ENCODE measurements around the gene UBASH3A.
"Not testable (repeated sequence)": the region's sequence is repeated elsewhere in the genome, so short reads cannot be mapped to it uniquely, and the experiment has no call there.

Gene UBASH3A

GRCh38 chr21:42453986-42454570, 50.4 kb downstream of the UBASH3A start:
- no peak for DNase-seq

- no peak for DNase-seq
Measured at GRCh38 chr21:42454786-42455185, 51.1 kb downstream of the UBASH3A start.

GRCh38 chr21:42455196-42455595, 51.5 kb downstream of the UBASH3A start:
- no peak for DNase-seq

- no peak for DNase-seq
Measured at GRCh38 chr21:42455754-42456440, 52.2 kb downstream of the UBASH3A start.

- no peak for DNase-seq
Measured at GRCh38 chr21:42456457-42456856, 52.8 kb downstream of the UBASH3A start.

GRCh38 chr21:42459082-42459460, 55.4 kb downstream of the UBASH3A start:
- DNase-seq, result no peak

GRCh38 chr21:42459546-42460215, 56.0 kb downstream of the UBASH3A start:
- no peak for DNase-seq

GRCh38 chr21:42460391-42461184, 56.9 kb downstream of the UBASH3A start:
- DNase-seq, result no peak

- no peak for DNase-seq
Measured at GRCh38 chr21:42461185-42461520, 57.5 kb downstream of the UBASH3A start.

GRCh38 chr21:42461881-42462877, 58.5 kb downstream of the UBASH3A start:
- no peak for DNase-seq

- peak; percentile 48 for DNase-seq
Measured at GRCh38 chr21:42463861-42464515, 60.3 kb downstream of the UBASH3A start.

- DNase-seq, result no peak
Measured at GRCh38 chr21:42465008-42465802, 61.5 kb downstream of the UBASH3A start.

GRCh38 chr21:42465803-42466127, 62.1 kb downstream of the UBASH3A start:
- no peak for DNase-seq

- DNase-seq, result no peak
Measured at GRCh38 chr21:42466700-42467099, 63.0 kb downstream of the UBASH3A start.

GRCh38 chr21:42467140-42467983, 63.7 kb downstream of the UBASH3A start:
- peak; percentile 6 for DNase-seq

GRCh38 chr21:42468491-42469131, 64.9 kb downstream of the UBASH3A start:
- DNase-seq, result no peak

- no peak for DNase-seq
Measured at GRCh38 chr21:42469272-42469671, 65.6 kb downstream of the UBASH3A start.

GRCh38 chr21:42469726-42470125, 66.0 kb downstream of the UBASH3A start:
- not testable (repeated sequence) for DNase-seq

- DNase-seq, result no peak
Measured at GRCh38 chr21:42471206-42471605, 67.5 kb downstream of the UBASH3A start.

Measured in EL (cell line).